H1 (cell line): ENCODE measurements around the gene MAD2L2. TPM values are rescaled to one million over a fixed set of nuclear protein-coding genes. Genes with fewer than 3 reads are reported as not detected.

ENCODE experiments used
- BACH1 ChIP-seq: IDR thresholded peaks from 2 replicates; pipeline ENCODE4 v1.6.1; 2012; ENCODE audit warnings: low read length, improper control_type of control experiment
- BCL11A ChIP-seq, 2 experiments: IDR thresholded peaks; one replicate each; pipeline ENCODE4 v1.6.1; 2011; ENCODE audit warnings: low read depth in 2 of 2, low read length in 2 of 2, mild to moderate bottlenecking in 2 of 2
- CBX5 ChIP-seq: fragments of 300-800, 300-1000 bp; sonication (generic); IDR thresholded peaks from 2 replicates; pipeline ENCODE4 v1.7.1; 2016; ENCODE audit warnings: antibody characterized with exemption, low read length, low read depth
- CEBPB ChIP-seq: IDR thresholded peaks from 2 replicates; pipeline ENCODE4 v1.6.1; 2012; ENCODE audit warnings: low read depth, low read length
- EP300 ChIP-seq, 2 experiments: IDR thresholded peaks; 1 replicate in 1 of 2; 2 replicates in 1 of 2; pipeline ENCODE4 v1.6.1; 2011 to 2012; ENCODE audit warnings: low read depth in 2 of 2, low read length in 2 of 2, mild to moderate bottlenecking in 2 of 2, borderline replicate concordance in 1 of 2, inconsistent platforms in 1 of 2, moderate library complexity in 1 of 2
- EZH2 ChIP-seq: fragments of 200-600 bp; sonication (generic); IDR thresholded peaks from 2 replicates; pipeline ENCODE4 v1.7.1; 2012; ENCODE audit warnings: low read depth, mild to moderate bottlenecking, moderate library complexity, low read length, inconsistent platforms; ENCODE audit not compliant: severe bottlenecking
- FOSL1 ChIP-seq: IDR thresholded peaks from 2 replicates; pipeline ENCODE4 v1.6.1; 2011; ENCODE audit warnings: mild to moderate bottlenecking, low read depth, low read length, moderate library complexity; ENCODE audit not compliant: insufficient read depth
- KDM1A ChIP-seq: fragments of 200-600, 300-600 bp; sonication (generic); IDR thresholded peaks from 2 replicates; pipeline ENCODE4 v1.7.1; 2016; ENCODE audit warnings: mild to moderate bottlenecking, low read length, borderline replicate concordance
- POLR2AphosphoS5 ChIP-seq: IDR thresholded peaks from 2 replicates; pipeline ENCODE4 v1.6.1; 2011; ENCODE audit warnings: low read depth, low read length
- RAD21 ChIP-seq, 2 experiments: IDR thresholded peaks in 1 of 2; conservative IDR thresholded peaks in 1 of 2; 2 replicates each; pipeline ENCODE4 v1.6.1; 2011; ENCODE audit warnings: low read depth in 2 of 2, low read length in 2 of 2, improper control_type of control experiment in 1 of 2, inconsistent platforms in 1 of 2, mild to moderate bottlenecking in 1 of 2, moderate library complexity in 1 of 2
- RNF2 ChIP-seq: fragments of 200-900, 300-1000 bp; sonication (generic); IDR thresholded peaks from 2 replicates; pipeline ENCODE4 v1.7.1; 2016; ENCODE audit warnings: borderline replicate concordance, low read depth, mild to moderate bottlenecking, antibody characterized with exemption, low read length; ENCODE audit not compliant: poor library complexity, severe bottlenecking; ENCODE audit errors: missing control alignments
- RXRA ChIP-seq: IDR thresholded peaks from 2 replicates; pipeline ENCODE4 v1.6.1; 2011; ENCODE audit warnings: low read depth, mild to moderate bottlenecking, low read length, moderate library complexity; ENCODE audit not compliant: insufficient read depth
- SIX5 ChIP-seq: IDR thresholded peaks from 2 replicates; pipeline ENCODE4 v1.6.1; 2011; ENCODE audit warnings: mild to moderate bottlenecking, low read depth, low read length
- TAF7 ChIP-seq: optimal IDR thresholded peaks from 2 replicates; pipeline ENCODE3; 2011; ENCODE audit warnings: low read depth, mild to moderate bottlenecking, inconsistent platforms, low read length, moderate library complexity, borderline replicate concordance
- USF2 ChIP-seq: IDR thresholded peaks from 2 replicates; pipeline ENCODE4 v1.6.1; 2011; ENCODE audit warnings: low read length, improper control_type of control experiment
- polyA plus RNA-seq, 7 experiments: library from polyadenylated mRNA; depleted of rRNA in 3 of 7; stranded (reverse) in 5 of 7; unstranded in 2 of 7; fragments of >200 nt in 5 of 7; fragments of 200-250 nt in 2 of 7; gene quantifications; 1 replicate in 5 of 7; 2 replicates in 1 of 7; 4 replicates in 1 of 7; pipeline versions ENCODE4 v1.2.1 to v1.2.3, GENCODE V29; 2011 to 2013; ENCODE audit warnings: missing spikeins in 2 of 7, mixed read lengths in 2 of 7
- total RNA-seq: library from RNA; stranded (reverse); fragmentation: NEBNext Ultra II Directional; extraction: Animal tissue kit (Norgen Biotek cat#: 25700); gene quantifications from 2 replicates; pipeline ENCODE4 v1.2.1, GENCODE V29; 2021

The MAD2L2 gene
- total and polyA plus RNA-seq, 2 of the 8 experiments (the other 6 are each of a cell fraction or from before 2014, with no cell fraction given): 310 to 469 TPM

- no peak for TF ChIP-seq SIX5
- TF ChIP-seq CBX5: no peak
- TF ChIP-seq BCL11A (IDR thresholded peaks at IDR 0.05; ENCODE audit: low read depth in 2 of 2, low read length in 2 of 2): no peak
- TF ChIP-seq RNF2: no peak
- TF ChIP-seq EP300 (IDR thresholded peaks at IDR 0.05; ENCODE audit: borderline replicate concordance in 1 of 2, low read depth in 2 of 2, low read length in 2 of 2): no peak
- TF ChIP-seq RXRA: no peak
- peak; percentile 85 for TF ChIP-seq KDM1A
- TF ChIP-seq EZH2: no peak
- peak; percentile 31; the same call in 1 of the 2 replicates for TF ChIP-seq BACH1
- peak; percentile 40 for TF ChIP-seq TAF7
- TF ChIP-seq USF2: no peak
- no peak for TF ChIP-seq FOSL1
- peak; percentile 51 to 66 for TF ChIP-seq RAD21 (IDR thresholded peaks at IDR 0.05 in 1 of 2, conservative IDR thresholded peaks at IDR 0.05 in 1 of 2; ENCODE audit: low read depth in 2 of 2, low read length in 2 of 2)
- TF ChIP-seq POLR2AphosphoS5: no peak
- no peak for TF ChIP-seq CEBPB
These were observed 30.5 kb downstream of the MAD2L2 start (continued) for GRCh38 chr1:11650331-11650991.
